IMR-90 (cell line): Measurements from ENCODE around the gene GLP2R. TPM values are rescaled to one million over a fixed set of nuclear protein-coding genes. Genes with fewer than 3 reads are reported as not detected.

Experiments used
- ATAC-seq: fragments of 200-7000 bp; cut with Tn5 transposase; 2 replicates; pipeline ENCODE4 v1.9.1; 2020; ENCODE audit warnings: low read depth, mild to moderate bottlenecking, moderate library complexity
- BruUV-seq: library from RNA; stranded (reverse); fragments of 400-500 nt; replicated peaks from 2 replicates; lab custom pipeline; 2021; lab: Mats Ljungman, UMichigan
- CTCF ChIA-PET: fragments of 300-600 bp; formaldehyde crosslinking; extraction: SDS; loops from one replicate; lab custom pipeline; 2021; ENCODE audit warnings: antibody characterized with exemption; lab: Yijun Ruan, JAX
- POLR2A ChIA-PET: fragments of 300-600 bp; sonication (Branson Sonifier 250); formaldehyde crosslinking; loops from one replicate; lab custom pipeline; 2022; ENCODE audit warnings: antibody characterized with exemption; ENCODE audit not compliant: unreplicated experiment; lab: Charles Lee
- DNase-seq: peaks from one replicate; pipeline ENCODE4 v3.0.0; 2013
- H2AFZ ChIP-seq: replicated peaks from 2 replicates; pipeline ENCODE3; 2013; ENCODE audit warnings: low read length, mild to moderate bottlenecking; ENCODE audit not compliant: poor library complexity
- H2AK5ac ChIP-seq: 2 replicates; pipeline ENCODE4 v1.6.1; 2013; ENCODE audit warnings: low read depth, low read length, inconsistent platforms
- H2AK9ac ChIP-seq: replicated peaks from 2 replicates; pipeline ENCODE3; 2013; ENCODE audit warnings: mild to moderate bottlenecking, low read depth, low read length, moderate library complexity; ENCODE audit not compliant: poor library complexity
- H2BK120ac ChIP-seq: 2 replicates; pipeline ENCODE4 v1.6.1; 2013; ENCODE audit warnings: low read depth, low read length, inconsistent platforms
- H2BK15ac ChIP-seq: 3 replicates; pipeline ENCODE4 v1.6.1; 2013; ENCODE audit warnings: low read depth, low read length, inconsistent platforms
- H2BK20ac ChIP-seq: 2 replicates; pipeline ENCODE4 v1.6.1; 2013; ENCODE audit warnings: low read depth, mild to moderate bottlenecking, inconsistent platforms, low read length, moderate library complexity
- H2BK5ac ChIP-seq: 2 replicates; pipeline ENCODE4 v1.6.1; 2013; ENCODE audit warnings: mild to moderate bottlenecking, low read depth, low read length, inconsistent platforms; ENCODE audit not compliant: poor library complexity, severe bottlenecking
- H3K14ac ChIP-seq: replicated peaks from 2 replicates; pipeline ENCODE4 v1.6.1; 2013; ENCODE audit warnings: low read depth, low read length, inconsistent platforms
- H3K18ac ChIP-seq: 2 replicates; pipeline ENCODE4 v1.6.1; 2013; ENCODE audit warnings: low read depth, low read length, control low read depth
- H3K23ac ChIP-seq: 2 replicates; pipeline ENCODE4 v1.6.1; 2013; ENCODE audit warnings: low read depth, low read length, inconsistent platforms
- H3K27ac ChIP-seq: 2 replicates; pipeline ENCODE4 v1.5.1; 2013; ENCODE audit warnings: mild to moderate bottlenecking, control low read depth, low read length; ENCODE audit not compliant: insufficient read depth
- H3K27me3 ChIP-seq: 2 replicates; pipeline ENCODE4 v1.6.1; 2013; ENCODE audit warnings: low read length; ENCODE audit not compliant: control insufficient read depth, insufficient read depth
- H3K36me3 ChIP-seq: 2 replicates; pipeline ENCODE4 v1.6.1; 2013; ENCODE audit warnings: low read length, mixed read lengths; ENCODE audit not compliant: control insufficient read depth, insufficient read depth
- H3K4ac ChIP-seq: 2 replicates; pipeline ENCODE4 v1.6.1; 2013; ENCODE audit warnings: low read depth, low read length, inconsistent platforms
- H3K4me1 ChIP-seq: 2 replicates; pipeline ENCODE4 v1.6.1; 2013; ENCODE audit warnings: low read length, mixed read lengths; ENCODE audit not compliant: control insufficient read depth, insufficient read depth
- H3K4me2 ChIP-seq: 2 replicates; pipeline ENCODE4 v1.6.1; 2013; ENCODE audit warnings: low read depth, mild to moderate bottlenecking, control low read depth, low read length, moderate library complexity
- H3K4me3 ChIP-seq: 2 replicates; pipeline ENCODE4 v1.5.1; 2013; ENCODE audit warnings: low read depth, mild to moderate bottlenecking, control low read depth, low read length, moderate library complexity; ENCODE audit not compliant: insufficient read depth
- H3K56ac ChIP-seq: 2 replicates; pipeline ENCODE4 v1.6.1; 2013; ENCODE audit warnings: low read length, inconsistent platforms; ENCODE audit not compliant: insufficient read depth; ENCODE audit errors: extremely low read depth
- H3K79me1 ChIP-seq, 2 experiments: 2 replicates each; pipeline ENCODE4 v1.6.1; 2013; ENCODE audit warnings: low read length in 2 of 2, inconsistent platforms in 1 of 2, low read depth in 1 of 2
- H3K9ac ChIP-seq: 2 replicates; pipeline ENCODE4 v1.6.1; 2013; ENCODE audit warnings: low read depth, low read length, control low read depth
- H3K9me1 ChIP-seq: 2 replicates; pipeline ENCODE4 v1.6.1; 2013; ENCODE audit warnings: low read length, inconsistent platforms; ENCODE audit not compliant: insufficient read depth
- H3K9me3 ChIP-seq: 2 replicates; pipeline ENCODE4 v1.6.1; 2013; ENCODE audit warnings: low read length; ENCODE audit not compliant: control insufficient read depth, insufficient read depth
- H4K20me1 ChIP-seq: 2 replicates; pipeline ENCODE4 v1.6.1; 2013; ENCODE audit warnings: low read length, inconsistent platforms; ENCODE audit not compliant: insufficient read depth
- H4K5ac ChIP-seq: 2 replicates; pipeline ENCODE4 v1.6.1; 2013; ENCODE audit warnings: mild to moderate bottlenecking, low read depth, low read length, control low read depth
- H4K8ac ChIP-seq, 2 experiments: 2 replicates each; pipeline ENCODE4 v1.6.1; 2013; ENCODE audit warnings: low read depth in 2 of 2, low read length in 2 of 2, control low read depth in 1 of 2, inconsistent platforms in 1 of 2
- H4K91ac ChIP-seq: 2 replicates; pipeline ENCODE4 v1.6.1; 2013; ENCODE audit warnings: low read depth, low read length, inconsistent platforms; ENCODE audit not compliant: insufficient read depth
- BHLHE40 ChIP-seq: fragments of 150-350 bp; IDR thresholded peaks from 2 replicates; pipeline ENCODE4 v1.6.1; 2016; ENCODE audit warnings: mild to moderate bottlenecking, low read depth, low read length
- CEBPB ChIP-seq: IDR thresholded peaks from 2 replicates; pipeline ENCODE4 v1.6.1; 2012; ENCODE audit warnings: low read depth, low read length, improper control_type of control experiment
- CHD1 ChIP-seq: IDR thresholded peaks from 2 replicates; pipeline ENCODE4 v1.6.1; 2012; ENCODE audit warnings: low read depth, low read length, improper control_type of control experiment
- CTCF ChIP-seq: conservative IDR thresholded peaks from 2 replicates; pipeline ENCODE4 v1.5.1; 2012; ENCODE audit warnings: mild to moderate bottlenecking, low read depth, low read length, improper control_type of control experiment
- ELK1 ChIP-seq: fragments of 150-350 bp; IDR thresholded peaks from 2 replicates; pipeline ENCODE4 v1.6.1; 2016; ENCODE audit warnings: low read depth, mild to moderate bottlenecking, low read length, moderate library complexity, borderline replicate concordance
- MAFK ChIP-seq: IDR thresholded peaks from 2 replicates; pipeline ENCODE4 v1.6.1; 2012; ENCODE audit warnings: low read depth, low read length, improper control_type of control experiment
- MXI1 ChIP-seq: IDR thresholded peaks from 2 replicates; pipeline ENCODE4 v1.6.1; 2012; ENCODE audit warnings: low read depth, mild to moderate bottlenecking, low read length, moderate library complexity, borderline replicate concordance
- POLR2A ChIP-seq: IDR thresholded peaks from 2 replicates; pipeline ENCODE4 v1.6.1; 2012; ENCODE audit warnings: mild to moderate bottlenecking, low read depth, low read length
- RAD21 ChIP-seq: IDR thresholded peaks from 2 replicates; pipeline ENCODE4 v1.6.1; 2012; ENCODE audit warnings: low read length, improper control_type of control experiment
- RCOR1 ChIP-seq: IDR thresholded peaks from 2 replicates; pipeline ENCODE4 v1.6.1; 2012; ENCODE audit warnings: mild to moderate bottlenecking, low read length, improper control_type of control experiment; ENCODE audit not compliant: insufficient replicate concordance
- SMC3 ChIP-seq: fragments of 150-350 bp; IDR thresholded peaks from 2 replicates; pipeline ENCODE4 v1.6.1; 2016; ENCODE audit warnings: low read depth, mild to moderate bottlenecking, antibody characterized with exemption, low read length, moderate library complexity
- WGBS, 2 experiments: methylation state at CpG; one replicate each; pipeline versions ENCODE4 v1.1.5 to v1.1.7; 2013; ENCODE audit warnings: missing lambda C conversion rate in 2 of 2; ENCODE audit not compliant: insufficient read length in 1 of 2; ENCODE audit errors: extremely low coverage in 2 of 2; 5-methylcytosine and 5-hydroxymethylcytosine counted together
- dilution Hi-C: fragments of 300-500 bp; cut with HindIII; formaldehyde crosslinking; loops from one replicate; pipeline ENCODE4 v1.14.3; 2018; ENCODE audit warnings: low sequenced_read_pairs; ENCODE audit not compliant: unreplicated experiment
- in situ Hi-C: fragments of 300-500 bp; cut with MboI; formaldehyde crosslinking; loops from 3 replicates; pipeline ENCODE4 v1.14.3; 2019; ENCODE audit warnings: low sequenced_read_pairs, inconsistent platforms, mixed read lengths
- intact Hi-C: fragments of 100-400 bp; cut with micrococcal nuclease; formaldehyde crosslinking; loops from 2 replicates; pipeline ENCODE4 v1.10.0; 2022
- polyA plus RNA-seq, 3 experiments: library from polyadenylated mRNA; depleted of rRNA; stranded (reverse); fragments of >200 nt; gene quantifications; 2 replicates each; pipeline ENCODE4 v1.2.3, GENCODE V29; 2012; ENCODE audit warnings: low replicate concordance in 1 of 3
- total RNA-seq: library from RNA; depleted of rRNA; stranded (reverse); fragments of >200 nt; gene quantifications from 2 replicates; pipeline ENCODE4 v1.2.3, GENCODE V29; 2012

The GLP2R gene
- total and polyA plus RNA-seq, 2 of the 4 experiments (the other 2 are of a cell fraction), result 0.07 TPM; not detected in 1

DNA sequence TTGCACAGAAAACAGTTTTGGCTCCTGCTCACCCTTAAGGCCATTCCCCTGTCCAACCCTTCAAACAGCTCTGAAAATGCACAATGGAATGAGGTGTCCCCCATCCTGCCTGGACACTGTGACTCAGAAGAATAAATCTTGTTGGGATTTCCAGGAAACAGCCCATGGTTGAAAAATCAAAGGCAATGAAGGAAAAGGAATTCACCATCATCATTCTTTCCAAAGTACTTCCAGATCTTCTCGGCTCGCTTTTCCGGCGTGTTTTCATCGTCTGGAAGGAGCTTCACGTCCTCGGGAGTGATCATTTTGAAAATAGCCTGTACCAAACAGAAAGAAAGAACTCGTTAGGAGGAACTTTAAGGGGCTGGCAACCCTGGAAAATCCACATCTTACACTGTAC is 75.1 kb downstream of the GLP2R start:
- Histone ChIP-seq H3K18ac (peak overlapping the region; percentile 54), H3K4me1 (peaks cover 14% of the 10 kb centered on the region), H2AK5ac (no peak overlapping the region), H2BK5ac (no peak overlapping the region), H4K5ac (no peak overlapping the region; the same call in 1 of the 2 replicates), H3K36me3 (no peaks in the 10 kb centered on the region), H3K27me3 (no peaks in the 10 kb centered on the region; the same call in 1 of the 2 replicates), H3K56ac (no peak overlapping the region), H4K20me1 (no peaks in the 10 kb centered on the region), H2AFZ (no peak overlapping the region), H3K79me1 (no peaks in the 10 kb centered on the region), H3K4me2 (peak overlapping the region; percentile 0; the same call in 1 of the 2 replicates), H3K9ac (no peak overlapping the region), H2AK9ac (no peak overlapping the region), H3K14ac (peak overlapping the region; percentile 26), H3K9me1 (no peaks in the 10 kb centered on the region), H2BK15ac (0 out of 3 replicates have a peak overlapping the region, but pooled peaks have one; percentile 35), H3K4me3 (no peak overlapping the region), H2BK120ac (peak overlapping the region; percentile 73), H3K4ac (0 out of 2 replicates have a peak overlapping the region, but pooled peaks have one; percentile 38), H3K9me3 (no peaks in the 10 kb centered on the region), H3K27ac (no peak overlapping the region), H2BK20ac (peak overlapping the region; percentile 15; the same call in 1 of the 2 replicates), H3K23ac (0 out of 2 replicates have a peak overlapping the region, but pooled peaks have one; percentile 14), H4K91ac (no peak overlapping the region), H4K8ac (peak overlapping the region in 1 of 2 experiments; percentile 61; a peak in 2 of 4 replicates)
- peak; percentile 78 for ATAC-seq
- ChIA-PET CTCF (interaction anchor here (0.6 to 1.6 kb wide), 3 partner anchors 11 to 378 kb away, joined by 3 to 6 read pairs (median 5); no protein-coding TSS in a partner anchor), POLR2A (interaction anchor here (0.6 kb wide), 1 partner anchor 1203 kb away, joined by 3 read pairs; no protein-coding TSS in a partner anchor)
- intact Hi-C loops (loop anchor here (1.0 to 5.0 kb wide), 2 partner anchors 22 to 58 kb away; no protein-coding TSS in a partner anchor), dilution Hi-C loops (no loop called here), in situ Hi-C loops (no loop called here)
- WGBS, 2 experiments, result no CpG with 5 or more reads among the region's 8 CpGs
- no TSS peak for BruUV-seq
- DNase-seq, result peak; percentile 56
- TF ChIP-seq MAFK (no peak), SMC3 (no peak), BHLHE40 (no peak), RCOR1 (no peak), CTCF (no peak), CEBPB (no peak), RAD21 (no peak), POLR2A (no peak), ELK1 (no peak), CHD1 (no peak), MXI1 (no peak)
